HuH-7.5 (cell line): Measurements from ENCODE around the gene C12orf42.

Source experiments
- DNase-seq: peaks from one replicate; pipeline ENCODE4 v3.0.0; 2011; ENCODE audit warnings: low spot score

Gene C12orf42

GRCh38 chr12:103495469-103496456, at the start of gene C12orf42:
Gene C12orf42, minus strand, starts transcription at chr12:103495968. Its CDS starts 17,542 bp downstream, at chr12:103478426.
- DNase-seq = no peak

- DNase-seq = no peak
Observed at GRCh38 chr12:103542078-103542477, 46.3 kb upstream of the C12orf42 start.

- DNase-seq = no peak
Observed at GRCh38 chr12:103540319-103540718, 44.6 kb upstream of the C12orf42 start.

GRCh38 chr12:103538397-103538796, 42.6 kb upstream of the C12orf42 start:
- DNase-seq = no peak

- no peak for DNase-seq
Observed at GRCh38 chr12:103530307-103531066, 34.7 kb upstream of the C12orf42 start.

- no peak for DNase-seq
Observed at GRCh38 chr12:103529306-103529705, 33.5 kb upstream of the C12orf42 start.

GRCh38 chr12:103524238-103524875, 28.6 kb upstream of the C12orf42 start:
- DNase-seq = no peak

- no peak for DNase-seq
Observed at GRCh38 chr12:103523771-103524170, 28.0 kb upstream of the C12orf42 start.

GRCh38 chr12:103520686-103521215, 25.0 kb upstream of the C12orf42 start:
- DNase-seq = no peak

- no peak for DNase-seq
Observed at GRCh38 chr12:103519632-103520031, 23.9 kb upstream of the C12orf42 start.

- DNase-seq = no peak
Observed at GRCh38 chr12:103518899-103519298, 23.1 kb upstream of the C12orf42 start.

GRCh38 chr12:103517161-103517560, 21.4 kb upstream of the C12orf42 start:
- no peak for DNase-seq

GRCh38 chr12:103515341-103515740, 19.6 kb upstream of the C12orf42 start:
- no peak for DNase-seq

- DNase-seq = no peak
Observed at GRCh38 chr12:103513875-103514274, 18.1 kb upstream of the C12orf42 start.

- no peak for DNase-seq
Observed at GRCh38 chr12:103505371-103506236, 9.8 kb upstream of the C12orf42 start.

GRCh38 chr12:103504606-103505005, 8.8 kb upstream of the C12orf42 start:
- DNase-seq = no peak

GRCh38 chr12:103503546-103504480, 8.0 kb upstream of the C12orf42 start:
- no peak for DNase-seq

- no peak for DNase-seq
Observed at GRCh38 chr12:103501447-103501846, 5.7 kb upstream of the C12orf42 start.

GRCh38 chr12:103499571-103499970, 3.8 kb upstream of the C12orf42 start:
- no peak for DNase-seq

- no peak for DNase-seq
Observed at GRCh38 chr12:103498990-103499389, 3.2 kb upstream of the C12orf42 start.
